Muscle layer of duodenum (tissue), 2 donors: Measurements from ENCODE around the gene IRX2.
A peak's percentile ranks its signal among the peaks of the same experiment; 100 is the strongest.

ENCODE experiments used
- H3K27ac ChIP-seq: one replicate; pipeline ENCODE4 v1.7.0; 2013; ENCODE audit warnings: mild to moderate bottlenecking, low read length
- H3K27me3 ChIP-seq: one replicate; pipeline ENCODE4 v1.7.0; 2013; ENCODE audit warnings: low read depth, mild to moderate bottlenecking, control low read depth, low read length
- H3K36me3 ChIP-seq, 2 donors: one replicate each; pipeline ENCODE4 v1.7.0; 2013; ENCODE audit warnings: low read length in 2 of 2, control low read depth in 1 of 2, mild to moderate bottlenecking in 1 of 2; ENCODE audit not compliant: insufficient read depth in 2 of 2, control insufficient read depth in 1 of 2
- H3K4me1 ChIP-seq, 2 donors: one replicate each; pipeline ENCODE4 v1.7.0; 2013; ENCODE audit warnings: low read length in 2 of 2, mild to moderate bottlenecking in 2 of 2, control low read depth in 1 of 2, moderate library complexity in 1 of 2; ENCODE audit not compliant: insufficient read depth in 2 of 2, control insufficient read depth in 1 of 2
- H3K4me3 ChIP-seq, 2 donors: one replicate each; pipeline ENCODE4 v1.7.0; 2013; ENCODE audit warnings: low read length in 2 of 2, low read depth in 1 of 2, mild to moderate bottlenecking in 1 of 2
- H3K9me3 ChIP-seq, 2 donors: one replicate each; pipeline ENCODE4 v1.7.0; 2013; ENCODE audit warnings: low read length in 2 of 2, control low read depth in 1 of 2, mild to moderate bottlenecking in 1 of 2; ENCODE audit not compliant: control insufficient read depth in 1 of 2
- donor health status: healthy.

The IRX2 gene

DNA sequence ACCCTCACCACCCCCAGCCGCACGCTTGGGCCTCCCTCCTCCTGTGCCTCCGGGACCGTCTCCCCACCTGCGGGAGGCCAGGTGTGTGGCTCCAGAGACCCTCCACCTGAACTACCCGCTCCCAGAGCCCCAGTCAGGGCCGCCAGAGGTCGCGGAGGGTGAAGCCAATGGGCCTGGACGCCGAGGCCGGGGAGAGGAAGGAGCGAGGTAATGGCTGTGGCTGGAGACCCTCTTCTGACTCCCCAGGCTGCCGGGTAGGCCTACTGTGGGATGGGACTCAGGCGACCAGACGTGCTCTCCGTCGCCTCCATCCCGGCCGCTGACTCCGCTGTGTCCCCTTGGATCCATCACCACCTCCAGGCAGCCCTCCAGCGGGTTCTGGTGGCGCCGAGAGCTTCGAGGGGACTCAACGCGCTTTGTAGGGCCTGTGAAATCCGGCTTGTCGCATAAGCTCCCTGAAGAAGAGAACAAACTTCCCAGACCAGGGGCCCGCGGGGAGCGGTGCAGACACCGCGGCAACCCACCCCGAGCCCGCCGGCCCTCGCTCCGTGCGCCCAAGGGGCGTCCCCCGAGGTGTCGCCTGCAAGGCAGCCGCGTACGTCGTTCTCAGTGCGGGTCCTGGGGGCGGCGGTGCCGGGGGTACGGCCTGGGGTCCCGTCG is 12.6 kb downstream of the IRX2 start:
- Histone ChIP-seq H3K4me3 (peak overlapping the region in 1 of 2 donors; percentile 78), H3K4me1 (peaks cover 0 to 24% of the 10 kb centered on the region in 2 donors), H3K36me3 (no peaks in the 10 kb centered on the region), H3K9me3 (no peaks in the 10 kb centered on the region), H3K27me3 (peaks cover 36% of the 10 kb centered on the region), H3K27ac (no peak overlapping the region)

DNA sequence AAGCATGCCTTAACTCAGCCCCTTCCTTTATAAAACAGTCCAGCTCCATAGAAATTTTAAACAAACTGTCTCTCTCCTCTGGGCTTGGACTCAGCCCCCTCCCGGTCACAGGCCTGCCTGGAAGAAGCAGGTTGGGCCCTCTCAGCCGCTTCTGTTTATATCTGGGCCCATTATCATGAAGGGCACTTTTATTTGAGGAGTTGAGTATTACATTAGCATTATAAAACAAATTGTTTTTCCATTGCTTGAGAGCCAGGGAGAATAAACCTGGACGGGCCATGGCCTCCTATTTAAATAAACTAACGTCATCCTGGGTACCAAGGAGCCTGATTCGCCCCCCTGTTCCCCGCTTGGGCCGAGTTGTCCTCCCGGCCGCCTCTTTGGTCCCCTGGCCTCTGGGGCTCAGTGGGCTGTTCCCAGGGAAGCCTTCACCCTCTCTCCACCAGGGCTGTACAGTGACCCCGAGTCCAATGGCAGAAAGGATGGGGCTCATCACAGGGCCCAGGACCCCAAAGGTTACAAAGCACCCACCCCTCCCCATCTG is 13.2 kb downstream of the IRX2 start:
- H3K27ac ChIP-seq: no peak overlapping the region
- H3K4me1 ChIP-seq: peaks cover 0 to 24% of the 10 kb centered on the region in 2 donors
- H3K27me3 ChIP-seq: peaks cover 32% of the 10 kb centered on the region

DNA sequence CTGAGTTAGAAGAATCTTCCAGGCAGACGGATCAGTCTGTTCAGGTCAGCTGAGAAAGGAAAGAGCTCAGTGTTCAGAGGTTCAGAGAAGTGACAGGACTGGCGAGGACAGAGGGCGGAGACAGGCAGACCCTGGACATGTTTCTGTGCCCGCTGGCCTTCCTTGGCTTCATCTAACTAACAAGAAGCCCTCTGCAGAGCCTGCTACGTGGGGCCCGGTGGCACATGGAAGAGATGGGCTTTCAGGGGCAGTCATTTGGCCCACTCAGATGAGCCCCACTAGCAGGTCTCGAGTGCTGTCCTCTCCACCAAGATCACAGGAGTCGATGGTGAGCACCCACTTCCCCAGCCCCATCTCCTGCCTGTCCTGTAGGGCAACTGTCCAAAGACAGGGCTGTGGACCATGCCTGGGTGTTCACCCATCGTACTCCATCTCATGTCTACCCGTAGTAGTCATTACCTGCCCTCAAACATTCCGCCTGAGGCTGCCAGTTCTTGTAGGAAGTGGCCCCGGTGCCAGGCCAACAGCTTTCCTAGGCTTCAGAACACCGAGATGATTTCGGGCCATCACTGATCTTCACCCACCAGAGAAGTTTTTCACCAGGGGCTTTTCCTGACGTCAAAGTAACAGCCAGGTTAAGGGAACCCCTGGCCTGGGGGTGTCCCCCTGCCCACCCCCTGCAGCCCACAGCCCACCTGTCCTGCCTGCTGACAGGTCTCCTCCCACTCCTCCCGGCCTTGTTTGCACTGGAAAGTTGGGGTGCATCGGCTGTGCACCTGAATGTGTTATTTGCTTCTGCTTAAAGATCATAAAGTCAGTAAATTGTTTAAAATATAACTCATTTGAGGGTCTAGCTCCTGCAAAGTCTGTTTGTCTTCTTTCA is 14.0 kb downstream of the IRX2 start:
- Histone ChIP-seq H3K4me1 (peaks cover 0 to 24% of the 10 kb centered on the region in 2 donors), H3K36me3 (no peaks in the 10 kb centered on the region), H3K27me3 (peaks cover 26% of the 10 kb centered on the region), H3K27ac (no peak overlapping the region), H3K4me3 (no peak overlapping the region), H3K9me3 (no peaks in the 10 kb centered on the region)

More for the DNA sequence above, 13.2 kb downstream of the IRX2 start:
- Histone ChIP-seq H3K36me3 (no peaks in the 10 kb centered on the region), H3K9me3 (no peaks in the 10 kb centered on the region), H3K4me3 (no peak overlapping the region)

DNA sequence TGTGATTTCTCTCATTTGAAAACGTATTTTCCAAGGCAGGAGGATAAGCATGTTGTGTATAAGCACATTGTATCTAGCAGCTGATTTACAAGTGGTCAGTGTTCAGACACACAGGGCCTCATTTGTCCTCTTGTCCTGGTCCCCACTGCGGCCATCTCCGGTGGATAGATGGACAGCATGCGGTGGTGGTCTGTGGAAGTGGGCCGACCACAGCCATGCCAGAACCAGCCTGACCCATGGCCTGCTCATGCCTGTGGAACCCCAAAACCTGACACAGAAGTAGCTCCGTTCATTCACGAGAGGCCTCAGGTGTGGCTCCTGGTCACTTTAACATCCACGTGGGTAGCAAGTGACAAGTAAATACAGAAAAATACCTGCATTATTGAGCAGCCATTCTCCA is 14.6 kb downstream of the IRX2 start:
- H3K27ac ChIP-seq: no peak overlapping the region
- peaks cover 22% of the 10 kb centered on the region for H3K27me3 ChIP-seq
- peaks cover 0 to 24% of the 10 kb centered on the region in 2 donors for H3K4me1 ChIP-seq
- no peak overlapping the region for H3K4me3 ChIP-seq
- no peaks in the 10 kb centered on the region for H3K36me3 ChIP-seq
- H3K9me3 ChIP-seq: no peaks in the 10 kb centered on the region

DNA sequence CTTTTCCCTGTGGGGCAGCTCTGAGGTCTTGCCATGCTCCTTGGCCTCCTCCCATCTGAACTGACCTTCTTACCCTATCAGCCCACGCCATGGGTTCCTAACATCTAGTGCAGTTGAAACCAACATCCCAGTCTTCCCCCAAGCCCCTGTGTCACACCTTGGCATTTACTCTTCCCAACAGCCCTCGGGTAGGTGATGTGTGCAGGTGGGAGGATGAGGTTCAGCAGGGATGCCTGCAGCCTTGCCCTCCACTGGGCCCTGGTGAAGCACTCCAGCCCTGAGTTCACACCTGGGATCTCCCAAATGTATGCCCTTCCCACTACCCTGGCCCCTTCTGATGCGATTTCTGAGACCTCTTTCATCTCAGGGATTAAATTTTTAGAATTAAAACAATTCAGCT is 15.5 kb downstream of the IRX2 start:
- Histone ChIP-seq H3K36me3 (no peaks in the 10 kb centered on the region), H3K27ac (no peak overlapping the region), H3K27me3 (peaks cover 20% of the 10 kb centered on the region), H3K4me3 (no peak overlapping the region), H3K4me1 (peaks cover 0 to 23% of the 10 kb centered on the region in 2 donors), H3K9me3 (no peaks in the 10 kb centered on the region)

DNA sequence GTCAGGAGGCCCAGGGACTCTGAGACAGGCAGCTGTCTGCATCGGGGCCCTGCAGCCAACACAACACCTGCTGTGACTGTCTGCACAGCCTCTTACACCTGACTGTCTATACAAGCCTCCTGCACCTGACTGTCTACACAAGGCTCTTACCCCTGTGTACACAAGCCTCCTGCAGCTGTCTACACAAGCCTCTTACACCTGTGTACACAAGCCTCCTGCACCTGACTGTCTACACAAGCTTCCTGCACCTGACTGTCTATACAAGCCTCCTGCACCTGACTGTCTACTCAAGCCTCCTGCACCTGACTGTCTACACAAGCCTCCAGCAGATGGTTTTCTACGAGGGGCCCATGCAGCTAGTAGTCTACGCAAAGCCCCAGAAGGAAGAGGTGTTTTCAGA is 18.6 kb downstream of the IRX2 start:
- no peaks in the 10 kb centered on the region for H3K27me3 ChIP-seq
- no peaks in the 10 kb centered on the region for H3K9me3 ChIP-seq
- no peak overlapping the region for H3K4me3 ChIP-seq
- H3K36me3 ChIP-seq: no peaks in the 10 kb centered on the region
- H3K27ac ChIP-seq: no peak overlapping the region
- no peaks in the 10 kb centered on the region for H3K4me1 ChIP-seq

DNA sequence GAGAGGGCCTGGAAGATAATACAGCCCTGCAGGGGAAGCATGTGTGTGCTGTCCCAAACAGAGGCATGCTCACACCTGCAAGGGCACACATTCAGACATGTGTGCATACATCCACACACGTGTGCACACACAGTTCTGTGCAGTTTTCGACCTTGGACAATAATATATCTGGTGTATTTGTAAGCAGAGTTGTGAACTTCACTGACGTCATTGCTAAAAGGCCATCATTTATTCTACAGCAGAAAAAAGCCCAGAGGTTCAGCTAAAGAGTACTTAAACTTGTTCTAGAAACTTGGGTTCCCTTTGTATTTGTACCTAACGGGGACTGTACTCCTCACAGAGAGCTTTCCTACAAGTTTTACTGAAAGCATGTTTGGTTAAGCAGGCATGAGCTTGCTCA is 19.5 kb downstream of the IRX2 start:
- no peaks in the 10 kb centered on the region for H3K9me3 ChIP-seq
- H3K36me3 ChIP-seq: no peaks in the 10 kb centered on the region
- H3K4me1 ChIP-seq: no peaks in the 10 kb centered on the region
- H3K4me3 ChIP-seq: no peak overlapping the region
- H3K27ac ChIP-seq: no peak overlapping the region
- no peaks in the 10 kb centered on the region for H3K27me3 ChIP-seq

DNA sequence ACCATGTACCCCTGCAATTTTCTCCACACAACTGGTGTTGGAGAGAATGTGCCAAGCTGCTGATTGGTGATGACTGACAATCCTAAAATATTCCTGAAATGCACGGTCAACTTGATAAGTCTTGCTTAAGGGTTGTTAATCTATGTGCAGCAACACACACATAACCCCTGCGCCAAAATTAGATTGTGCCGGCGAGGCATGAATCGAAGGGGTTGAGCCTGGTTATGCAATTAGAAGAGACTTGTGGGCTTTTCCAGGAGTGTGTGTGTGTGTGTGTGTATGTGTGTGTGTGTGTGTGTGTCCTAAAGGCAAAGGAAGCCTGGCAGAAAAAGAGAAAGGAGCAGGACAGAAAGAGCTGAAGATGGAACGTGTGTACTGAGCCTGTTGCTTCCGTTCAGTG is 22.3 kb downstream of the IRX2 start:
- Histone ChIP-seq H3K4me3 (no peak overlapping the region), H3K27ac (no peak overlapping the region), H3K27me3 (no peaks in the 10 kb centered on the region), H3K4me1 (no peaks in the 10 kb centered on the region), H3K9me3 (no peaks in the 10 kb centered on the region), H3K36me3 (no peaks in the 10 kb centered on the region)

DNA sequence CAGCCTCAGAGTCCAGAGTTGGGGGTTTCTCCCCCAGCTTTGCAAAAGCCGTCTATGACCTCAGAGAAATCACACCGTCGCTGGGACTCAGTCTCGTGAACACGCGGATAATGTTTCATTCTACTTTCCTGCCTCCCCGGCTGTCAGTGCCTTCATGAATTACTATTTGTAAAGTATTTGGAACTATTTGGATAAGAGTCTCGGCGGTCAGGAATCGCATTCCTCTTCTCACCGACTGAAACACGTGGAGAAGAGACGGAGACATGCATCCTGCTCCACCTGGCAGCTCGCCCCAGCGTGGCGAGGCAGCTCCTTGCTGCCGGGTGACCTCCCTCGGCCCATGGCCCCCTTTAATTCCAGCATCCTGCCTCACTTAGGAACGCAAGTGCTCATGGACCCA is 23.9 kb downstream of the IRX2 start:
- Histone ChIP-seq H3K9me3 (no peaks in the 10 kb centered on the region), H3K4me3 (no peak overlapping the region), H3K27me3 (no peaks in the 10 kb centered on the region), H3K36me3 (no peaks in the 10 kb centered on the region), H3K27ac (no peak overlapping the region), H3K4me1 (no peaks in the 10 kb centered on the region)

DNA sequence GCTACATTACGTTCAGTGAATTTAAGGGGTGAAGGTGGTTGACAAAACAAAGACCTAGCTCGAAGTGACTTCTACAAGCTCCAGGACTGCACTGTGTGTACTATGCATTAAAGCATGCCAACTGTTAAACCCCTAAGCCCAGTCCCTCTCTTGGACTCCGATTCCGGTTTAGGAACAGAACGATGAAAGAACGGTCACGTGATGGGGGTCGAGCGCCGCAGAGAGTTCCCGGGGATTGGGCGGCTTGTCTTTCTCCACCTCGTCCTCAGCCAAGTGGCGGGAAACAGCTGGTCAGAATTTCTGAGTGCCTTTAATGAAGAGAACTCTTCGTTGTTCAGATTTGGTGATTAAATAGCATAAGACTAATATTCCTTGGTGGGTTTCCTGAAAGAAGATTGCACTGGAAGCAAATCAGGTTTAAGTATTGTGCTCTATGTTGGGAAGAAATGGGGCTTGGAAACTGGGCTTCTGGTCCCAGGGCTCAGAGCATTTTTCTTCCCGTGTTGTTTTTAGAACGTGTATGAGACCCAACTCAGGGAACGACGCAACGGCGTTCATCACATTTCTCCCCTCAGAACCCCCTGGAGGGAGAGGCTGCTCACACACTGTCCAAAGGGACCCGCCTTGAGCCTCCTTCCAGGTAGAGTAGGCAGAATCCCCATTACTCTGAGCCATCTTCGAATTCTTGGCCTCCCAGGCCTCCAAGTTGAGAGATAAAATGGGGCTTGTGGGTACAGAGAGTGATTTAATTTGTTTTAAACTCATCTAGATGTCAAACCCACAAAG is 25.3 kb downstream of the IRX2 start:
- H3K36me3 ChIP-seq: no peaks in the 10 kb centered on the region
- no peaks in the 10 kb centered on the region for H3K27me3 ChIP-seq
- no peak overlapping the region for H3K27ac ChIP-seq
- no peaks in the 10 kb centered on the region for H3K9me3 ChIP-seq
- H3K4me3 ChIP-seq: no peak overlapping the region
- H3K4me1 ChIP-seq: no peaks in the 10 kb centered on the region

DNA sequence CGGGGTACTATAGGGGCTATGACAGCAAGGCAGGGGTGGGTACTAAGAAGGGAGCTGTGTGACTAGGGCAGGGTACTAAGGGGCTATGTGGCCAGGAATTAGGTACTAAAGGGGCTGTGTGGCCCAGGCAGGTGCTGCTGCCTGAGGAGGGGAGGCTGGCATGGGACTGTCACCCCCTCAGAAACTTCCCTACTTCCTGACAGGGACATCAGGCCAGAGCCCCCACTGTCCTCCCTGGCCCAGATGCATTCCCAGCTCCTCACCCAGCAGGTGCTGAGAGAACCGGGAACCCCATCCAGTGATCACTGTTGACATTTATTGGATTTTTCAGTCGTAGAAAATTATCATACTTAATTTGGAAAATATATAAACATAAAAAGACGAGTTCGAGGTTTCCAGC is 26.6 kb downstream of the IRX2 start:
- H3K27me3 ChIP-seq: no peaks in the 10 kb centered on the region
- H3K4me3 ChIP-seq: no peak overlapping the region
- no peak overlapping the region for H3K27ac ChIP-seq
- H3K36me3 ChIP-seq: no peaks in the 10 kb centered on the region
- H3K9me3 ChIP-seq: no peaks in the 10 kb centered on the region
- no peaks in the 10 kb centered on the region for H3K4me1 ChIP-seq
